Medulla oblongata (tissue), 1 donor: ENCODE data around the gene POU2AF2.
"Not testable (repeated sequence)": the region's sequence is repeated elsewhere in the genome, so short reads cannot be mapped to it uniquely, and the experiment has no call there.

Experiments
- DNase-seq: peaks from one replicate; pipeline ENCODE4 v3.0.0-alpha.2; 2015; ENCODE audit errors: extremely low spot score

Gene POU2AF2

GRCh38 chr11:111302298-111302697 is 56.8 kb downstream of the POU2AF2 start:
- DNase-seq: no peak

GRCh38 chr11:111303461-111303860 is 57.9 kb downstream of the POU2AF2 start:
- no peak for DNase-seq

- DNase-seq: no peak
Measured at GRCh38 chr11:111305162-111305802, 59.8 kb downstream of the POU2AF2 start.

- no peak for DNase-seq
Measured at GRCh38 chr11:111305876-111306275, 60.4 kb downstream of the POU2AF2 start.

GRCh38 chr11:111306321-111306720 is 60.8 kb downstream of the POU2AF2 start:
- no peak for DNase-seq

GRCh38 chr11:111307472-111308108 is 62.1 kb downstream of the POU2AF2 start:
- DNase-seq: no peak

GRCh38 chr11:111308140-111308539 is 62.6 kb downstream of the POU2AF2 start:
- no peak for DNase-seq

GRCh38 chr11:111309215-111309915 is 63.8 kb downstream of the POU2AF2 start:
- no peak for DNase-seq

GRCh38 chr11:111310088-111310487 is 64.6 kb downstream of the POU2AF2 start:
- no peak for DNase-seq

- DNase-seq: no peak
Measured at GRCh38 chr11:111310723-111311122, 65.2 kb downstream of the POU2AF2 start.

GRCh38 chr11:111312076-111312475 is 66.6 kb downstream of the POU2AF2 start:
- DNase-seq: no peak

GRCh38 chr11:111319296-111319695 is 73.8 kb downstream of the POU2AF2 start:
- no peak for DNase-seq

- not testable (repeated sequence) for DNase-seq
Measured at GRCh38 chr11:111320199-111320598, 74.7 kb downstream of the POU2AF2 start.

GRCh38 chr11:111320728-111321568 is 75.4 kb downstream of the POU2AF2 start:
- DNase-seq: no peak

- no peak for DNase-seq
Measured at GRCh38 chr11:111322534-111322933, 77.0 kb downstream of the POU2AF2 start.

- peak; percentile 24 for DNase-seq
Measured at GRCh38 chr11:111324277-111324720, 78.8 kb downstream of the POU2AF2 start.

GRCh38 chr11:111325259-111325658 is 79.7 kb downstream of the POU2AF2 start:
- DNase-seq: no peak

- no peak for DNase-seq
Measured at GRCh38 chr11:111326824-111327223, 81.3 kb downstream of the POU2AF2 start.

GRCh38 chr11:111327908-111328624 is 82.5 kb downstream of the POU2AF2 start:
- peak; percentile 62 for DNase-seq

- DNase-seq: peak; percentile 79
Measured at GRCh38 chr11:111329306-111330204, 84.0 kb downstream of the POU2AF2 start.
